Posterior vena cava (tissue), 2 donors: ENCODE results near the gene ZFHX3. TPM values are rescaled to one million over a fixed set of nuclear protein-coding genes. Genes with fewer than 3 reads are reported as not detected.

Experiments
- DNase-seq: peaks from one replicate; pipeline ENCODE4 v3.0.0-alpha.2; 2020; ENCODE audit warnings: low spot score
- intact Hi-C, 2 donors: fragments of 100-400 bp; cut with DNase I; formaldehyde crosslinking; loops; one replicate each; pipeline versions ENCODE4 v1.14.1 to v1.14.2; 2022 to 2023
- total RNA-seq, 2 donors: library from RNA; stranded (reverse); fragmentation: NEBNext Ultra II Directional; extraction: Animal tissue kit (Norgen Biotek cat#: 25700); gene quantifications; one replicate each; pipeline ENCODE4 v1.2.1, GENCODE V29; 2021
- donor health status: DM: yes; HTN: yes; CAD: no.
- donor health status: DM: yes; HTN: yes; CAD: no.

ZFHX3 gene
- total RNA-seq, 2 donors from 2014 or later: 40.8 to 43.7 TPM

DNA sequence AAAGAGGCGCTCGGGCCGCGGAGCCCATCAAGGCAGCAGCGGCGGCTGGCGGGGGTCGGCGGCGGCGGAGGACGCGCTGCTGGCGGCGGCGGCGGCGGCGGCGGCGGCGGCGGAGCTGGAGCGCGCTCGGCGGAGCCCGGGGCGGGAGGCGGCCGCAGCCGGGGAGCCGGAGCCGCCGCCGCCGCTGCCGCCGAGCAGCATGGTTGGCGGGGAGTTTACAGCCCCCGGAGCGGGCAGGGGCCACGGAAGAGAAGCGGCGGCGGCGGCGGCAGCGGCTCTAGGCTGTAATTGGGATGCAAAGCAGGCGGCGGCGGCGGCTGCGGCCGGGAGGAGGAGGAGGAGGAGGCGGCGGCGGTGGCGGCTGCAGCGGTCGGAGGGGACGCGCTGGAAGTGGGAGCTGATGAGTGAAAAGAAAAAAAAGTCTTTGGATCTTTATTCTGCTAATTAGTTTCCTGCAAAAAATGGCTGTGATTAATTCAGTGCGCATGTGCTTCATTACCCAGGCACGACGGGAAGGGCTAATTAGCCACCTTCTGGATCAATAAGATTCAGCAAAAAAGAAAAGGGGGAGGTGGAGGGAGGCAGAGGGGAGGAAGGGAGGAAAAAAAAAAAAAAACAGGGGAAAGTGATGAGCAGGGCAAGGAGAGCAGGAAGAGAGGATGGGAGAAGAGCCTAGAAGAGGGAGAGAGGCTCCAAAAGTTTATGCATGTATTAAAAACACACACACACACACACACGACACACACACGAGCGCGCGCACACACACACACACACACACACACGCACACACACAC lies 10.9 kb upstream of the ZFHX3 start:
- DNase-seq: peak; percentile 83
- intact Hi-C loops: loop anchor here in 1 of 2 donors (1.0 kb wide), 1 partner anchor 38 kb away; no protein-coding TSS in a partner anchor

DNA sequence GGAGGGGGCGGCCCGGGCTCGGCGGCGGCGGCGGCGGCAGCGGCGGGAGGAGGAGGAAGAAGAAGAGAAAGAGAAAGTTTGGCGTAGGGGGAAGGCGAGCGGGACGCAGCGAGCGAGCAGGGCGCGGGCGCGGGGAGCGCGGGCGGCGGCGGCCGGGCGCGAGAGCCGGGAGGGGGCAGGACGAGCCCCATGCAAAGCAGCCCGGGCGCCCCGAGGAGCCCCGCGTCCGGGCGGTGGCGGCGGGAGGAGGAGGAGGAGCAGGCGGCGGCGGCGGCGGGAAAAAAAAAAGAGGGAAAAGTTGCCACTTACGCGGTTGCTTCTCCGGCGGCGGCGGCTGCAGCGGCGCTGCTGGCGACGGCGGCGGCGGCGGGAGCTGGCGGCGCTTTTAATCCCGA lies 10.3 kb upstream of the ZFHX3 start:
- intact Hi-C loops: loop anchor here in 1 of 2 donors (1.0 kb wide), 1 partner anchor 37 kb away; no protein-coding TSS in a partner anchor
- DNase-seq: peak; percentile 85

- intact Hi-C loops: loop anchor here in 1 of 2 donors (1.0 kb wide), 1 partner anchor 36 kb away; no protein-coding TSS in a partner anchor
- DNase-seq: no peak
These were observed 9.6 kb upstream of the ZFHX3 start for GRCh38 chr16:73057291-73058210.

- intact Hi-C loops: no loop called here
These were observed 9.0 kb upstream of the ZFHX3 start for GRCh38 chr16:73056921-73057290.

DNA sequence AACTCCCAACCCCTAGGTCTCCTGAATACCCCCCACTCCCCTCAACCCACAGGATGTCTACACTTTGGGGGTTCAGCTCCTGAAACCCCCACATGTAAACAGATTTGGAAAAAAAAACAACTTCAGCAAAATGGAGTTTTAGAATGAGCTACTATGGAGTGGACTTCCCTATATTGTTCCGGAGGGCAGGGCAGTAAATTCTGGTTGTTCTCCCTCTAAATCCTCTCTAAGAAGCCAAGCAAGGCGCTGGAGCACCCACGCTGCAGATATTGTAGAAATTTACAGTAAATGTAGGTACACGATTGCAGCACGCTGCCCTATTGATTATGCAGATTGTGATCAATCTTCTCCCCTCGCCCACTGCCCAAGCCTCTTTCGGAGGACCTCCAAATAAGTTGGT lies 8.5 kb upstream of the ZFHX3 start:
- intact Hi-C loops: no loop called here
- DNase-seq: no peak

More at GRCh38 chr16:73056921-73057290, 9.0 kb upstream of the ZFHX3 start:
- no peak for DNase-seq

GRCh38 chr16:73054813-73055482 lies 7.0 kb upstream of the ZFHX3 start:
- intact Hi-C loops: no loop called here
- DNase-seq: no peak

DNA sequence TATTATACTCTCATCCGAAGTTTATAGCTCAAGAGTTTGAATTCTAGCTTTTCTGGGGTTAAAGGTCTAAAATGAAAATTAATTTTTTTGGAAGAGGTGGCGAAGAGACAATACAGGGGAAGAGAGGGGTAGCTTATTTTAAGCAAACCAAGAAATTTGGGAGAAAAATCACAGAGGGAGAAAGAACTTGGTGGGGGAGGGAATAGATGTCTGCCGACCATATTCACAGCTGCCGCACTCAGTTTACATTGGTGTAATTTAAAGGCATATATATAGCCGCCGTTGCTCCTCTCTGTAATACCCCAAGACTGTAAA lies 6.5 kb upstream of the ZFHX3 start:
- intact Hi-C loops: no loop called here
- no peak for DNase-seq

DNA sequence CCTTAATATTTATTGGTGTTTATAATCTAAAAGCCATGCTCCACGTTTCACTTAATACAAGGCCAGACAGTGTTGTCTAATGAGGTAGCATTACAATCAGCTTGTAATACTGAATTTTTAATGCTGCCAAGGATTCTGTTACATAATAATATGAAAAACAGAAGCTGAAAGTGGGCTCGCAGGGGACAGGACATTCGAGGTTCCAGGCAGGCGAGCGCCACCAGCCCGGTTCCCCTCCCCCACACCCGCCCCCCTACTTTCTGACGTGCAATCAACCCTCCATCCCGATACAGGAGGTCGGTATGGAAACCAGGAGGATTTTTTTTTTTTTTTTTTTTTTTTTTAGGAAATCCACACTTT lies 6.2 kb upstream of the ZFHX3 start:
- intact Hi-C loops: no loop called here
- DNase-seq: no peak

DNA sequence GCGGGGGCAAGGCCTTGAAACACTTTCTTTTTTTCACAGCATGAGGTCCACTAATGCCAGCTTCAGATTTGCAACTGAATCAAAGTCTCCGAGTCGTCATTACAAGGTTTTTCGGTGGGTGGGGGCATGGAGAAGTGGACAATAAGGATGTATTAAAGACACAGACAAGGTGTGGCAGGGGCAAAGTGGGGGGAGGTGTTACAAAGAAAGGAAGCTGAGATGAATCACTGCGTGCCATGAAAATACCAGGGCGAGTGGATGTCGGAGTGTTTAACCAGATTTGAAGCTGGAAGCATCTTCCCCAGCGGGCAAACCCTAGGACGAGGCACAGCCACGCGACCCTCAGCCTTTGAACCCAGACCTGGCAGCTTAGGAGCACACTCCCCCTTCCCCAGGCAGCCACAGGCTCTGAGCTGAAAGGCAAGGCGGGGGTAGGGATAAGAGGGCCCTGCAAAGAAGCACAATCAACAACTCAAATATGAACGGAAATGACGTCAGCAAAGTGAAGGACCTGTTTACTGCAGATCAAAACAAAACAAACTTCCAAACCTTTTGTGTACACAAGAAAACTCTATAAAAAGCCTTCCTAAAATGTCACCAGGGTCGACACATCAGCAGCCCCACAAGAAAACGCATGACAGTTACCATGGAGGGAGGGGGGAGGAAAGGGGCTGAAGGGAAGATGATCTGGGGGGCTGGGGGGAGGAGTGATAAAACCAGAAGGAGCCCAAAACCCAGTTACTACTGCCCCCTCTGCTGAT lies 5.6 kb upstream of the ZFHX3 start:
- DNase-seq: no peak
- intact Hi-C loops: no loop called here

DNA sequence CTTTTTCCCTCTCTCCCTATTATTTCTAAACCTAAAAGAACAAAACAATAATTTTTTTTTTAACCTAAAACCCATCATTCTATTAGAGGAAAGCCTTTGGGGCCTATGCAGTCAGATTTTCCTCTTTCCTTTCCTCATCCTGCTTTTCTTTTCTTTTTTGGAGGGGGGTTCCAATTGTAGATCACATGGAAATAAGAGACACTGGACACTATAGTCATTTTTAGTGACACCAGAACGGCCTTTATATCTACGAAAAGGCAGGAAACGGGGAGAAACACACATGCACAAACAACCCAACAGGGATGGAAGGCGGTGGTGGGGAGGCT lies 5.1 kb upstream of the ZFHX3 start:
- intact Hi-C loops: no loop called here
- no peak for DNase-seq

DNA sequence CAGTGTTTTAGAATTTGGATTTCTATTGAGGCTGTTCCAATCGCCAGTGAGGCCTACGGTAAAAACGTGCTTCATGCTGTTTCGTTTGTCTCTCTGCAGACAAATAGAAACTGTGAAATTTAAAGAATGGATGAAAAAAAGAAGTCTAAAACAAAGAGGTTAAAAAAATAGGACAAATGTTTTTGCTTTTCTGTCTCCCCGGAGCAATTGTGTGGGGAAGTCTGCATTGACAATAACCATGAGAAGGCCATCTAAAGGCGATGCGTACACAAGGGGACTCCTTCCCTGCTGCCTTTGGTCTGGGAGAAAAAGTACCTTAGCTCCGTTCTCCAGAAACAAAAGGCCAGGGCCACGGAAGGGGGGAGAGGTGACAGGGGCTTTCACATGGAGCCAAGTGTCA lies 4.6 kb upstream of the ZFHX3 start:
- intact Hi-C loops: no loop called here
- DNase-seq: no peak

DNA sequence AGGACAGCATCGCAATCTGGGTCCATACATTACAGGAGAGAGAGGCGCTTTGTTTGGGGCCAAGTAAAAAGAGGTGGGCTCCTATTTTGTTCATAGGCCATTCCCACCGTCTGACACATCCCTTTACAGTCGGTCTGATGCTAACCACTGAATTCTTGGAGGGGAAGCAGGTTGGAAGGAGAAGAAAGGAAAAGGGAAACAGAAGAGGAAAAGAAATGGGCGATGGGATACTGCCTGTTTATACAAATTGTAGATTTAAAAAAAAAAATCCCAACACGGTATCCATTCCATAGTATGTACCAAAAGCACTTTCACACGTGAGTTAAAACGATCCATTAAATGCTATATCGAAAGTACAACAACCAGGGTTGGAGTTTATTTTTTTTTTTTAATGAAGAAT lies 4.0 kb upstream of the ZFHX3 start:
- intact Hi-C loops: no loop called here

GRCh38 chr16:73051226-73051625 lies 3.3 kb upstream of the ZFHX3 start:
- intact Hi-C loops: no loop called here

More for the DNA sequence above, 4.0 kb upstream of the ZFHX3 start:
- DNase-seq: no peak

DNA sequence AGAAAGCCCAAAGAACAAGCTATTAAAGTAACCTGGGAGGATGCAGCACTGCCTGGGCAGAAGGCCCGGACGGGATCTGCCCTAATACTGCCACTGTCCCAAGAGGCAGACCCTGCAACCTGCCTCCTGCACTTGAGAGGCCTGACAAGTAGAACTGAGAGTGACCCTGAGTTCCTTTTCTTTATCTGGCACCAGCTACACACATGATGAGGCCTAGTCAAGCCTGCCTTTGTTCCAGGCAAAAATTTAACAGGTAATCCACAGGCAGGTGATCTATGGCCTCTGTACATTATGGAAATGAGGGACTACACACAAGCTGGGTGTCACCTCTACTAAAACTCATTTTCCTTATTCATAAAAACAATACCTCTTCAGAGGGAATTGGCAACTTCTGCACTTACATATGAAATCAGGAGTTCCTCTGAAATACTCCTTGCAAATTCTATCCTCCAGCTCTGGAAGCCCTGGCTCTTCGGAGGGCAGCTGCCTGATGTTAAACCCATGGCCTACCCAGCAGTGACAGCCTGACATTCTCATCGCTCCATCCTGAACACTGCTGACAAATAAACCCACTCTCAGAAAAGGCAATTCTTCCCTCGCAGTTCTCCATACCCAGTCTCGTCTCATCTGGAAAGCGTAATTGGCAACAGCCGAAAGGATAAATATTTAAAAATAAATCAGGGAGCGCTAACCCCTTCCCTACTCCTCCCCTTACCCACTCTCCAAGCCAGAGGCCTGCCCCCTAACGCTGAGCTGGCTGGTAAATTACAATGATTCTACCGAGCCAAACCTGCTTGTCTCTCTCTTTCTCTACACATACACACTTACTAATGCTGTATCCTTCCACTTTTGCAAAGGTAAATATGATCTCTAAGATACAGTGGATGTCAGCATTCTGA lies 2.5 kb upstream of the ZFHX3 start:
- intact Hi-C loops: no loop called here
- DNase-seq: peak; percentile 36

More at GRCh38 chr16:73051226-73051625, 3.3 kb upstream of the ZFHX3 start:
- no peak for DNase-seq

GRCh38 chr16:73049511-73049910 lies 1.6 kb upstream of the ZFHX3 start:
- intact Hi-C loops: loop anchor here (5.0 to 10.0 kb wide), 3 partner anchors 107 to 215 kb away; no protein-coding TSS in a partner anchor
- no peak for DNase-seq

GRCh38 chr16:73049091-73049490 lies 1.2 kb upstream of the ZFHX3 start:
- peak; percentile 41 for DNase-seq
- intact Hi-C loops: loop anchor here (5.0 to 10.0 kb wide), 3 partner anchors 107 to 214 kb away; no protein-coding TSS in a partner anchor

- intact Hi-C loops: loop anchor here (5.0 to 10.0 kb wide), 3 partner anchors 106 to 214 kb away; no protein-coding TSS in a partner anchor
- peak; percentile 91 for DNase-seq
These were observed 558 bp upstream of the ZFHX3 start for GRCh38 chr16:73048292-73049080.
